Activated B cell treated with CpG ODN at 0.5 μM for 24 hours (primary cell): Measurements from ENCODE around the gene WNT3A. TPM values are rescaled to one million over a fixed set of nuclear protein-coding genes. Genes with fewer than 3 reads are reported as not detected.
A peak's percentile ranks its signal among the peaks of the same experiment; 100 is the strongest.
"Not testable (repeated sequence)": the region's sequence is repeated elsewhere in the genome, so short reads cannot be mapped to it uniquely, and the experiment has no call there.

Experiments
- ATAC-seq: fragments of 200-7000 bp; cut with Tn5 transposase; one replicate; pipeline ENCODE4 v1.10.0; 2021; ENCODE audit warnings: low read depth, mild to moderate bottlenecking, moderate library complexity
- CTCF ChIA-PET: fragments of 350-600 bp; sonication (Branson Sonifier 250); formaldehyde crosslinking; loops from one replicate; lab custom pipeline; 2021; ENCODE audit warnings: antibody characterized with exemption; lab: Charles Lee
- POLR2A ChIA-PET: fragments of 350-600 bp; sonication (Branson Sonifier 250); formaldehyde crosslinking; loops from one replicate; lab custom pipeline; 2021; ENCODE audit warnings: antibody characterized with exemption; lab: Charles Lee
- DNase-seq: peaks from one replicate; pipeline ENCODE4 v3.0.0; 2022
- H3K27ac Mint-ChIP-seq: one replicate; pipeline ENCODE4 v1.8.0; 2020; ENCODE audit warnings: mixed read lengths
- H3K27me3 Mint-ChIP-seq: one replicate; pipeline ENCODE4 v1.8.0; 2021; ENCODE audit warnings: mixed read lengths
- H3K36me3 Mint-ChIP-seq: one replicate; pipeline ENCODE4 v1.8.0; 2021; ENCODE audit warnings: low read depth, mixed read lengths
- H3K4me1 Mint-ChIP-seq: one replicate; pipeline ENCODE4 v1.8.0; 2021; ENCODE audit warnings: mixed read lengths
- H3K4me3 Mint-ChIP-seq: one replicate; pipeline ENCODE4 v1.8.0; 2020; ENCODE audit warnings: mild to moderate bottlenecking, mixed read lengths
- H3K9me3 Mint-ChIP-seq: one replicate; pipeline ENCODE4 v1.8.0; 2020; ENCODE audit warnings: mixed read lengths
- intact Hi-C: fragments of 100-400 bp; cut with micrococcal nuclease; formaldehyde crosslinking; loops from one replicate; pipeline ENCODE4 v1.15.1; 2024
- total RNA-seq: library from RNA; stranded (reverse); gene quantifications from 2 replicates; pipeline ENCODE4 v1.2.3, GENCODE V29; 2022
- TF ChIP-seq, protein P1 (sequence below): fragments of 200-600 bp; IDR thresholded peaks from one replicate; pipeline ENCODE4 v1.8.0; 2022; ENCODE audit warnings: antibody characterized with exemption, mild to moderate bottlenecking

WNT3A gene, protein sequence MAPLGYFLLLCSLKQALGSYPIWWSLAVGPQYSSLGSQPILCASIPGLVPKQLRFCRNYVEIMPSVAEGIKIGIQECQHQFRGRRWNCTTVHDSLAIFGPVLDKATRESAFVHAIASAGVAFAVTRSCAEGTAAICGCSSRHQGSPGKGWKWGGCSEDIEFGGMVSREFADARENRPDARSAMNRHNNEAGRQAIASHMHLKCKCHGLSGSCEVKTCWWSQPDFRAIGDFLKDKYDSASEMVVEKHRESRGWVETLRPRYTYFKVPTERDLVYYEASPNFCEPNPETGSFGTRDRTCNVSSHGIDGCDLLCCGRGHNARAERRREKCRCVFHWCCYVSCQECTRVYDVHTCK
- not detected in 2 replicates for total RNA-seq

DNA sequence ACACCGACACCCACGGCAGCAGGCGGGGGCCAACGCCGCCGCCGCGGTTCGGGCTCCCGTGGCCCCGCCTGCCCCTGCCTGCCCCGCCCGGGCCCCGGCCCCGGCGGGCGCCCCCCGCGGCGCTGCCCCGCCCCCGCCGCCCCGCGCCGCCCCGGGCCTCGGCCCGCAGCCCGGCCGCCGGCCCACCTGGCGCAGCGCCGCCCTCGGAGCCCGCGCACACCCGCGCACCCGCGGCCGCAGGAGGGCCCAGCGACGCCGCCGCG is at the start of gene WNT3A:
Gene WNT3A, plus strand, starts transcription at position 213 of the 263 bp plus-strand sequence. CDS start 131 bp downstream, outside the sequence.
- no peaks in the 10 kb centered on the region for H3K36me3 Mint-ChIP-seq
- POLR2A ChIA-PET, result no interaction called here
- H3K4me3 Mint-ChIP-seq, result peak within 1 kb of the TSS; percentile 28
- H3K27me3 Mint-ChIP-seq, result peaks cover 49% of the 10 kb centered on the region
- H3K27ac Mint-ChIP-seq, result no peak within 1 kb of the TSS
- TF ChIP-seq, protein P1, sequence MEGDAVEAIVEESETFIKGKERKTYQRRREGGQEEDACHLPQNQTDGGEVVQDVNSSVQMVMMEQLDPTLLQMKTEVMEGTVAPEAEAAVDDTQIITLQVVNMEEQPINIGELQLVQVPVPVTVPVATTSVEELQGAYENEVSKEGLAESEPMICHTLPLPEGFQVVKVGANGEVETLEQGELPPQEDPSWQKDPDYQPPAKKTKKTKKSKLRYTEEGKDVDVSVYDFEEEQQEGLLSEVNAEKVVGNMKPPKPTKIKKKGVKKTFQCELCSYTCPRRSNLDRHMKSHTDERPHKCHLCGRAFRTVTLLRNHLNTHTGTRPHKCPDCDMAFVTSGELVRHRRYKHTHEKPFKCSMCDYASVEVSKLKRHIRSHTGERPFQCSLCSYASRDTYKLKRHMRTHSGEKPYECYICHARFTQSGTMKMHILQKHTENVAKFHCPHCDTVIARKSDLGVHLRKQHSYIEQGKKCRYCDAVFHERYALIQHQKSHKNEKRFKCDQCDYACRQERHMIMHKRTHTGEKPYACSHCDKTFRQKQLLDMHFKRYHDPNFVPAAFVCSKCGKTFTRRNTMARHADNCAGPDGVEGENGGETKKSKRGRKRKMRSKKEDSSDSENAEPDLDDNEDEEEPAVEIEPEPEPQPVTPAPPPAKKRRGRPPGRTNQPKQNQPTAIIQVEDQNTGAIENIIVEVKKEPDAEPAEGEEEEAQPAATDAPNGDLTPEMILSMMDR, result no peak
- intact Hi-C loops, result loop anchor here (10.0 kb wide), 1 partner anchor 98 kb away; the partner anchor contains the start of genes C1orf35 and MRPL55
- H3K9me3 Mint-ChIP-seq, result no peaks in the 10 kb centered on the region
- ATAC-seq (no peak), DNase-seq (no peak)
- CTCF ChIA-PET, result interaction anchor here (1.1 kb wide), 1 partner anchor 158 kb away, joined by 3 read pairs; the partner anchor contains the start of gene IBA57
- H3K4me1 Mint-ChIP-seq, result peaks cover 33% of the 10 kb centered on the region

GRCh38 chr1:227958617-227959324 is 48.0 kb upstream of the WNT3A start:
- CTCF ChIA-PET, result no interaction called here

DNA sequence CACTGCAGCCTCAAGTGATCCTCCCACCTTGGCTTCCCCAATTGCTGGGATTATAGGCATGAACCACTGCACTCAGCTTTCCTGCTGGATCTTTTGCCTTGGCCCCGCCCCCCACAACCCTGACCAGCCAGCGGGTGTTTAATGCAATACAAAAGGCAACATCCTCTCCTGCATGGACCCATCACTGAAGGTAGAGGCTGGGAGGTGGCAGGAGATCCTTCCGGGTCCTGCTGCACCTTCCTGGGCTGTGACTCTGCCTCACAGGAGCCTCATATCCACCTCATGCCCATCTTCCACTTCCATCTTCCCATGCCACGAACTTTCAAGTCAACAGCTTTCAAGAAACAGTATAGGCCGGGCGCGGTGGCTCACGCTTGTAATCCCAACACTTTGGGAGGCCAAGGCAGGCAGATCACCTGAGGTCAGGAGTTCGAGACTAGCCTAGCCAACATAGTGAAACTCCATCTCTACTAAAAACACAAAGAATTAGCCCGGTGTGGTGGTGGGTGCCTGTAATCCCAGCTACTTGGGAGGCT is 47.4 kb upstream of the WNT3A start:
- Mint-ChIP-seq H3K4me1 (no peaks in the 10 kb centered on the region), H3K4me3 (no peak overlapping the region), H3K27ac (no peak overlapping the region), H3K36me3 (no peaks in the 10 kb centered on the region), H3K9me3 (peaks cover 5% of the 10 kb centered on the region), H3K27me3 (peaks cover 33% of the 10 kb centered on the region)
- ATAC-seq (no peak), DNase-seq (no peak)
- ChIA-PET CTCF (no interaction called here), POLR2A (no interaction called here)
- TF ChIP-seq, protein P1, result no peak
- intact Hi-C loops, result no loop called here

More at GRCh38 chr1:227958617-227959324, 48.0 kb upstream of the WNT3A start:
- TF ChIP-seq, protein P1, result no peak
- intact Hi-C loops, result no loop called here
- no peaks in the 10 kb centered on the region for H3K36me3 Mint-ChIP-seq
- no peak for DNase-seq
- H3K4me3 Mint-ChIP-seq, result no peak overlapping the region
- no peaks in the 10 kb centered on the region for H3K4me1 Mint-ChIP-seq
- peaks cover 5% of the 10 kb centered on the region for H3K9me3 Mint-ChIP-seq
- peaks cover 36% of the 10 kb centered on the region for H3K27me3 Mint-ChIP-seq
- no peak for ATAC-seq
- no peak overlapping the region for H3K27ac Mint-ChIP-seq
- POLR2A ChIA-PET, result no interaction called here

DNA sequence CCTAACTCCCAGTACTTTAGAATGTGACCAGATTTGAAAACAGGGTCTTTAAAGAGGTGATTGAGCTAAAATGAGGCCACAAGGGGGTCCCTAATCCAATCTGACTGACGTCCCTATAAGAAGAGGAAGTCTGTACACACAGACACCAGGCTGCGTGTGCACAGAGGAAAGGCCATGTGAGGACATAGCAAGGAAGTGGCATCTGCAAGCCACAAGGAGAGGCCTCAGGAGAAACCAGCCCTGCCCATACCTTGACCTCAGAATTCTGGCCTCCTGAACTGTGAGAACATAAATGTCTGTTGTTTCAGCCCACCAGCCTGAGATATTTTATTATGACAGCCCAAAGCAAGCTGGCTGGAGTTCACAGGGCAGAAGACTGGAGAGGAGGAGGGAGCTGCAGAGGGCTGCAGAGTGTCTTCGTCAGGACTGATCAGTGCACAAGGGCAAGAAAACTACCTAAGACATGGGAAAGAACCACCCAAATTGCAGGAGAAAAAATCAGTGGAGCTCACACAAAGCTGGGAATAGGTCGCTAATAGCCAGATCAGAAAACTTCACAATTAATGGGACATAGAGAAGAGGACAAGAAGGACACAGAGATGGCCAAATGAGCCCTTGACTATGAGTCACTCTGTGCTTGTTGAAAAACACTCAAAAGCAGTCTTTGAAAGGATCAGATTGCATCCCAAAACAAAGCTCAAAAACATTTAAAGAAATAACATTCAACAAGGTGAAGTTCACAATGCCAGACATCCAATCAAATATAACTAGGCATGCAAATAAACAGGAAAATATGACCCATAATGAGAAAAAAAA is 44.9 kb upstream of the WNT3A start:
- Mint-ChIP-seq H3K4me3 (no peak overlapping the region), H3K36me3 (no peaks in the 10 kb centered on the region), H3K27ac (no peak overlapping the region), H3K27me3 (peaks cover 25% of the 10 kb centered on the region), H3K4me1 (no peaks in the 10 kb centered on the region), H3K9me3 (no peaks in the 10 kb centered on the region)
- CTCF ChIA-PET, result no interaction called here
- ATAC-seq, result no peak
- TF ChIP-seq, protein P1, result no peak
- DNase-seq, result no peak
- intact Hi-C loops, result no loop called here
- POLR2A ChIA-PET, result no interaction called here

GRCh38 chr1:227966733-227967132 is 40.1 kb upstream of the WNT3A start:
- DNase-seq, H3K27ac Mint-ChIP-seq, H3K27me3 Mint-ChIP-seq, H3K36me3 Mint-ChIP-seq, POLR2A ChIA-PET, CTCF ChIA-PET, ATAC-seq, H3K9me3 Mint-ChIP-seq, intact Hi-C loops, H3K4me3 Mint-ChIP-seq, H3K4me1 Mint-ChIP-seq: not testable (repeated sequence)

GRCh38 chr1:227967815-227968214 is 39.0 kb upstream of the WNT3A start:
- CTCF ChIA-PET, H3K36me3 Mint-ChIP-seq, POLR2A ChIA-PET, H3K27ac Mint-ChIP-seq, intact Hi-C loops, H3K9me3 Mint-ChIP-seq, DNase-seq, H3K4me1 Mint-ChIP-seq, ATAC-seq, H3K4me3 Mint-ChIP-seq, H3K27me3 Mint-ChIP-seq: not testable (repeated sequence)

DNA sequence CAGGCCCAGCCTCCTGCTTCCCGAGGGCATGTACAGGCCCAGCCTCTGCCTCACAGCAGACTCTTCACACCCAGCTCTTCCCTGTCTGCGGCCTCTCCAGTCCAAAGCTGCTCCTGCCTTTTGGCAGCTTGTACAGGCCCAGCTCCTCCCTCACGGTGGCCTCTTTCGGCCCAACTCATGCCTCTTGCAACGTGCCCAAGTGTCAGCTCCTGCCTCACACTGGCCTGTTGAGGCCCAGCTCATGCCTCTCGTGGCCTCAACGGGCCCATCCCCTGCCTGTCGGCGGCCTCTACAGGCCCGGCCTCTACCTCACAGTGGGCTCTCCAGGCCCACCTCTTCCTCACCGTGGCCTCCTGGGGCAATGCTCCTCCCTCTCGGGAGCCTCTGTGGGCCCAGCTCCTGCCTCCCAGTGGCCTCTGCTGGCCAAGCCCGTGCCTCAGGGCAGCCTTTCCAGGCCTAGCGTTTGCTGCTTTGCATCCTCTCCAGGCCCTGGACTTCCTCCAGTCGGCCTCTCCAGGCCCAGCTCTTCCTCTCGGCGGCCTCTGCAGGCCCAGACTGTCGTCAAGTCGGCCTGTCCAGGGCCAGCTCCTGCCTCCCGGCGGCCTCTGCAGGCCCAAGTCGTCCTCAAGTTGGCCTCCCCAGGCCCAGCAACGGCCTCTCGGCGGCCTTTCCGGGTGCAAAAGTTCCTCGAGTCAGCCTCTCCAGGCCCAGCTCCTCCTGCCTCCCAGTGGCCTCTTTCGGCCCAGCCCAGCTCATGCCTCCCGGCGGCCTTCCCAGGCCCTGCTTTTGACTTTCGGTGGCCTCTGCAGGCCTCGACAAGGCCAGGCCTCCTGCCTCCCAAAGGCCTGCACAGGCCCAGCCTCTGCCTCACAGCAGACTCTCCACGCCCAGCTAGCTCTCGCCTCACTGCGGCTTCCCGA is 36.5 kb upstream of the WNT3A start:
- H3K27me3 Mint-ChIP-seq, H3K27ac Mint-ChIP-seq, POLR2A ChIA-PET, H3K4me3 Mint-ChIP-seq, H3K36me3 Mint-ChIP-seq, ATAC-seq, intact Hi-C loops, H3K9me3 Mint-ChIP-seq, DNase-seq, H3K4me1 Mint-ChIP-seq, CTCF ChIA-PET: not testable (repeated sequence)
